Liver (tissue), 9 donors: ENCODE results near the gene MEF2D. TPM values are rescaled to one million over a fixed set of nuclear protein-coding genes. Genes with fewer than 3 reads are reported as not detected.

Experiments
- DNase-seq: peaks from one replicate; pipeline ENCODE4 v3.0.0-alpha.2; 2017; ENCODE audit warnings: low spot score
- H3K27ac ChIP-seq, 2 donors: one replicate each; pipeline ENCODE4 v1.7.0; 2013; ENCODE audit warnings: inconsistent platforms in 2 of 2, low read length in 2 of 2, control low read depth in 1 of 2, low read depth in 1 of 2, mild to moderate bottlenecking in 1 of 2
- H3K27me3 ChIP-seq, 4 donors: one replicate each; pipeline versions ENCODE4 v1.6.1 to v1.7.0; 2013; ENCODE audit warnings: low read length in 3 of 4, inconsistent platforms in 1 of 4, mild to moderate bottlenecking in 1 of 4, moderate library complexity in 1 of 4; ENCODE audit not compliant: control insufficient read depth in 4 of 4, insufficient read depth in 4 of 4
- H3K36me3 ChIP-seq, 4 donors: one replicate each; pipeline versions ENCODE4 v1.6.1 to v1.7.0; 2013; ENCODE audit warnings: low read length in 3 of 4, mild to moderate bottlenecking in 3 of 4, low read depth in 1 of 4, moderate library complexity in 1 of 4; ENCODE audit not compliant: control insufficient read depth in 4 of 4, insufficient read depth in 3 of 4
- H3K4me1 ChIP-seq, 4 donors: one replicate each; pipeline versions ENCODE4 v1.6.1 to v1.7.0; 2013; ENCODE audit warnings: low read length in 3 of 4, mild to moderate bottlenecking in 3 of 4, moderate library complexity in 1 of 4; ENCODE audit not compliant: control insufficient read depth in 4 of 4, insufficient read depth in 4 of 4
- H3K4me3 ChIP-seq, 3 donors: one replicate each; pipeline versions ENCODE4 v1.6.1 to v1.7.0; 2013; ENCODE audit warnings: low read length in 3 of 3, control low read depth in 1 of 3, low read depth in 1 of 3, mild to moderate bottlenecking in 1 of 3
- H3K9ac ChIP-seq, 2 donors: one replicate each; pipeline ENCODE4 v1.7.0; 2013; ENCODE audit warnings: low read length in 2 of 2, mild to moderate bottlenecking in 2 of 2, moderate library complexity in 2 of 2, control low read depth in 1 of 2, low read depth in 1 of 2
- H3K9me3 ChIP-seq, 4 donors: one replicate each; pipeline versions ENCODE4 v1.6.1 to v1.7.0; 2013; ENCODE audit warnings: low read length in 3 of 4; ENCODE audit not compliant: control insufficient read depth in 4 of 4
- FOXA1 ChIP-seq: IDR thresholded peaks from 2 replicates; pipeline ENCODE4 v1.6.1; 2016; ENCODE audit warnings: antibody characterized with exemption
- GABPA ChIP-seq, 2 donors: IDR thresholded peaks in 1 of 2; conservative IDR thresholded peaks in 1 of 2; 2 replicates each; pipeline ENCODE4 v1.6.1; 2016; ENCODE audit warnings: antibody characterized with exemption in 2 of 2, mild to moderate bottlenecking in 1 of 2, moderate library complexity in 1 of 2
- HNF4A ChIP-seq, 2 donors: conservative IDR thresholded peaks; 2 replicates each; pipeline ENCODE4 v1.6.1; 2016; ENCODE audit warnings: antibody characterized with exemption in 2 of 2, mild to moderate bottlenecking in 2 of 2
- HNF4G ChIP-seq: IDR thresholded peaks from 2 replicates; pipeline ENCODE4 v1.6.1; 2016; ENCODE audit warnings: antibody characterized with exemption
- JUND ChIP-seq, 2 donors: IDR thresholded peaks; 2 replicates each; pipeline ENCODE4 v1.6.1; 2016; ENCODE audit warnings: antibody characterized with exemption in 2 of 2
- RAD21 ChIP-seq, 2 donors: IDR thresholded peaks; 2 replicates each; pipeline ENCODE4 v1.6.1; 2016; ENCODE audit warnings: antibody characterized with exemption in 2 of 2, mild to moderate bottlenecking in 2 of 2
- RXRA ChIP-seq, 2 donors: IDR thresholded peaks; 2 replicates each; pipeline ENCODE4 v1.6.1; 2017 to 2018; ENCODE audit warnings: antibody characterized with exemption in 2 of 2, mild to moderate bottlenecking in 1 of 2
- TAF1 ChIP-seq: conservative IDR thresholded peaks from 2 replicates; pipeline ENCODE4 v1.6.1; 2016; ENCODE audit warnings: antibody characterized with exemption, mild to moderate bottlenecking
- WGBS: extraction: QIAGEN DNeasy Blood & Tissue Kit; methylation state at CpG from one replicate; pipeline ENCODE4 v1.1.7; 2013; 5-methylcytosine and 5-hydroxymethylcytosine counted together
- polyA plus RNA-seq, 2 donors: library from polyadenylated mRNA; stranded (reverse) in 1 of 2; unstranded in 1 of 2; fragments of 200-250 nt in 1 of 2; fragments of >200 nt in 1 of 2; fragmentation: Nextera tagmentation in 1 of 2; extraction: Ambion mirVana in 1 of 2; gene quantifications; one replicate each; pipeline versions ENCODE4 v1.2.1 to v1.2.3, GENCODE V29; 2013 to 2015
- total RNA-seq, 2 donors: library from RNA; depleted of rRNA; stranded (reverse); fragments of >200 nt; gene quantifications; one replicate each; pipeline ENCODE4 v1.2.3, GENCODE V29; 2014
- TF ChIP-seq, protein P1 (sequence below): fragments of 150-350 bp; IDR thresholded peaks from 2 replicates; pipeline ENCODE4 v1.5.1; 2017; ENCODE audit warnings: improper control_type of control experiment, low read depth, low read length; ENCODE audit not compliant: missing input control
- TF ChIP-seq, protein P2 (sequence below): IDR thresholded peaks from 2 replicates; pipeline ENCODE4 v1.6.1; 2016; ENCODE audit warnings: antibody characterized with exemption
- TF ChIP-seq, protein P3 (sequence below): IDR thresholded peaks from 2 replicates; pipeline ENCODE4 v1.6.1; 2016; ENCODE audit warnings: antibody characterized with exemption, mild to moderate bottlenecking
- TF ChIP-seq, protein P4 (sequence below): IDR thresholded peaks from 2 replicates; pipeline ENCODE4 v1.6.1; 2016; ENCODE audit warnings: antibody characterized with exemption
- donor health status: healthy.
- donor health status: healthy.
- donor health status: healthy.
- donor health status: healthy.
- donor health status: healthy.

The MEF2D gene
- total and polyA plus RNA-seq, 4 donors, result 3.4 to 7.6 (median 5.5) TPM

DNA sequence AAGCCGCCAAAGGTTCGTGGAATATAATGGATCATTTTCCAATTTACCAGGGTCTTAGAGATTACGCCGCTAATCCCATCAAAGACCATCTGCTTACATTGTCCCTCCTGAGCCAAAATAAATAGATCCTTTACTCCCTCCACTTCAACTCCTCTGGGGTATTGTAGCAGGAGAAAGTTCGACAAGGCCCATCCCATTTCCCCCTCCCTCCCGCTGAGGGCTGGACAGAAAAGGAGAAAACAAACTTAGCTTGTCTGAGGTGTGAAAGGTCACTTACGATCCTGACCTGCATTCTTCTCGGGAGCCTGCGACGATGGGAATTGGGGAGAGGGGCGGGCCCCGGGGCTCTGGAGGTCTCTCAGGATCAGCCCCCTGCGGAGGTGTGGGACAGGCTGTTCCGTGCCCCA lies 60.8 kb downstream of the MEF2D start:
- Histone ChIP-seq H3K9me3 (no peaks in the 10 kb centered on the region), H3K4me1 (peaks cover 4 to 14% (median 5%) of the 10 kb centered on the region in 4 donors), H3K4me3 (no peak overlapping the region), H3K27ac (no peak overlapping the region), H3K9ac (no peak overlapping the region), H3K36me3 (no peaks in the 10 kb centered on the region), H3K27me3 (peaks cover 0 to 46% (median 27%) of the 10 kb centered on the region in 4 donors)
- DNase-seq, result no peak
- no peak for TF ChIP-seq HNF4A (conservative IDR thresholded peaks at IDR 0.05)
- TF ChIP-seq, protein P1, sequence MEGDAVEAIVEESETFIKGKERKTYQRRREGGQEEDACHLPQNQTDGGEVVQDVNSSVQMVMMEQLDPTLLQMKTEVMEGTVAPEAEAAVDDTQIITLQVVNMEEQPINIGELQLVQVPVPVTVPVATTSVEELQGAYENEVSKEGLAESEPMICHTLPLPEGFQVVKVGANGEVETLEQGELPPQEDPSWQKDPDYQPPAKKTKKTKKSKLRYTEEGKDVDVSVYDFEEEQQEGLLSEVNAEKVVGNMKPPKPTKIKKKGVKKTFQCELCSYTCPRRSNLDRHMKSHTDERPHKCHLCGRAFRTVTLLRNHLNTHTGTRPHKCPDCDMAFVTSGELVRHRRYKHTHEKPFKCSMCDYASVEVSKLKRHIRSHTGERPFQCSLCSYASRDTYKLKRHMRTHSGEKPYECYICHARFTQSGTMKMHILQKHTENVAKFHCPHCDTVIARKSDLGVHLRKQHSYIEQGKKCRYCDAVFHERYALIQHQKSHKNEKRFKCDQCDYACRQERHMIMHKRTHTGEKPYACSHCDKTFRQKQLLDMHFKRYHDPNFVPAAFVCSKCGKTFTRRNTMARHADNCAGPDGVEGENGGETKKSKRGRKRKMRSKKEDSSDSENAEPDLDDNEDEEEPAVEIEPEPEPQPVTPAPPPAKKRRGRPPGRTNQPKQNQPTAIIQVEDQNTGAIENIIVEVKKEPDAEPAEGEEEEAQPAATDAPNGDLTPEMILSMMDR, result no peak
- TF ChIP-seq, protein P2, sequence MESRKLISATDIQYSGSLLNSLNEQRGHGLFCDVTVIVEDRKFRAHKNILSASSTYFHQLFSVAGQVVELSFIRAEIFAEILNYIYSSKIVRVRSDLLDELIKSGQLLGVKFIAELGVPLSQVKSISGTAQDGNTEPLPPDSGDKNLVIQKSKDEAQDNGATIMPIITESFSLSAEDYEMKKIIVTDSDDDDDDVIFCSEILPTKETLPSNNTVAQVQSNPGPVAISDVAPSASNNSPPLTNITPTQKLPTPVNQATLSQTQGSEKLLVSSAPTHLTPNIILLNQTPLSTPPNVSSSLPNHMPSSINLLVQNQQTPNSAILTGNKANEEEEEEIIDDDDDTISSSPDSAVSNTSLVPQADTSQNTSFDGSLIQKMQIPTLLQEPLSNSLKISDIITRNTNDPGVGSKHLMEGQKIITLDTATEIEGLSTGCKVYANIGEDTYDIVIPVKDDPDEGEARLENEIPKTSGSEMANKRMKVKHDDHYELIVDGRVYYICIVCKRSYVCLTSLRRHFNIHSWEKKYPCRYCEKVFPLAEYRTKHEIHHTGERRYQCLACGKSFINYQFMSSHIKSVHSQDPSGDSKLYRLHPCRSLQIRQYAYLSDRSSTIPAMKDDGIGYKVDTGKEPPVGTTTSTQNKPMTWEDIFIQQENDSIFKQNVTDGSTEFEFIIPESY, result no peak
- no peak for TF ChIP-seq RAD21 (IDR thresholded peaks at IDR 0.05)
- TF ChIP-seq, protein P3, sequence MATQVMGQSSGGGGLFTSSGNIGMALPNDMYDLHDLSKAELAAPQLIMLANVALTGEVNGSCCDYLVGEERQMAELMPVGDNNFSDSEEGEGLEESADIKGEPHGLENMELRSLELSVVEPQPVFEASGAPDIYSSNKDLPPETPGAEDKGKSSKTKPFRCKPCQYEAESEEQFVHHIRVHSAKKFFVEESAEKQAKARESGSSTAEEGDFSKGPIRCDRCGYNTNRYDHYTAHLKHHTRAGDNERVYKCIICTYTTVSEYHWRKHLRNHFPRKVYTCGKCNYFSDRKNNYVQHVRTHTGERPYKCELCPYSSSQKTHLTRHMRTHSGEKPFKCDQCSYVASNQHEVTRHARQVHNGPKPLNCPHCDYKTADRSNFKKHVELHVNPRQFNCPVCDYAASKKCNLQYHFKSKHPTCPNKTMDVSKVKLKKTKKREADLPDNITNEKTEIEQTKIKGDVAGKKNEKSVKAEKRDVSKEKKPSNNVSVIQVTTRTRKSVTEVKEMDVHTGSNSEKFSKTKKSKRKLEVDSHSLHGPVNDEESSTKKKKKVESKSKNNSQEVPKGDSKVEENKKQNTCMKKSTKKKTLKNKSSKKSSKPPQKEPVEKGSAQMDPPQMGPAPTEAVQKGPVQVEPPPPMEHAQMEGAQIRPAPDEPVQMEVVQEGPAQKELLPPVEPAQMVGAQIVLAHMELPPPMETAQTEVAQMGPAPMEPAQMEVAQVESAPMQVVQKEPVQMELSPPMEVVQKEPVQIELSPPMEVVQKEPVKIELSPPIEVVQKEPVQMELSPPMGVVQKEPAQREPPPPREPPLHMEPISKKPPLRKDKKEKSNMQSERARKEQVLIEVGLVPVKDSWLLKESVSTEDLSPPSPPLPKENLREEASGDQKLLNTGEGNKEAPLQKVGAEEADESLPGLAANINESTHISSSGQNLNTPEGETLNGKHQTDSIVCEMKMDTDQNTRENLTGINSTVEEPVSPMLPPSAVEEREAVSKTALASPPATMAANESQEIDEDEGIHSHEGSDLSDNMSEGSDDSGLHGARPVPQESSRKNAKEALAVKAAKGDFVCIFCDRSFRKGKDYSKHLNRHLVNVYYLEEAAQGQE, result no peak
- TF ChIP-seq FOXA1, result no peak
- WGBS, result 7% methylated on average over 14 of the region's 14 CpGs

DNA sequence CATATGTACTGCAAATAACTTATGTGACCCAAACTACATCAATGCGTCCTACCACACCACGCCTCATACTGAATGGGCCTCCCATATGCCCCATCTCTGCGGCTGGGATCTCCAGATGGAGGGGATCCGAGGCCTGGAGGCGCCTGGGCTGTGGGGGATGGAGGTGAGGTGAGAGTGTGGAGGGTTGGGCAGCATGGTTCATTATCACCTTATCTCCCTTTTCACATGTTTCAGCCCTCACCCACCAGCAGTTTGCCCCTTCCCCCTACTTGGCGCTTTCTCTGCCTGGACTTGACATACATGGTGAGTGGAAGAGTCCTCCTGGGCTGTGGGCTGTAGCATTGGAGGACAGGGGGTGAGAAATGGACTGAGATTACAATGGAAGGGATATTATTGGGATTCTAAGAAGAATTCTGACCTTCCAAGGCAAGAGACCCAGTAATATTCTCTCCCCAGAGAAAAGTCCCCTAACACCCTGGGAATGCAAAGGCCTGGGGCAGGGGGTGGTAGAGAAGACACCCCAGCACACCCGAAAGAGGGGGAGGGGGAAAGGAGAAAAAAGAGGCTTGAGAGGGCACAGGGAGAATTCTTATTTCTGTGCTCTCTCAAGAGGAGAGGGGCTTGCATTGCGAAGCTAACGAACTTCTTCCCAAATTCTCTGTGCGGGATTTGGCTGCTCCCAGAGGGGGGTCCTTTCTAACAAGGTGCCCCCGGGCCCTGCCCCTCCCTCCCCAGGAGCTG lies 61.4 kb downstream of the MEF2D start:
- Histone ChIP-seq H3K36me3 (no peaks in the 10 kb centered on the region), H3K27me3 (peaks cover 0 to 52% (median 32%) of the 10 kb centered on the region in 4 donors), H3K9ac (no peak overlapping the region), H3K4me3 (no peak overlapping the region), H3K27ac (no peak overlapping the region), H3K9me3 (no peaks in the 10 kb centered on the region), H3K4me1 (peaks cover 4 to 14% (median 5%) of the 10 kb centered on the region in 4 donors)
- no peak for DNase-seq
- TF ChIP-seq HNF4A (conservative IDR thresholded peaks at IDR 0.05) (no peak), FOXA1 (no peak), TAF1 (no peak), HNF4G (no peak), RAD21 (IDR thresholded peaks at IDR 0.05) (no peak), RXRA (IDR thresholded peaks at IDR 0.05) (no peak), JUND (IDR thresholded peaks at IDR 0.05) (no peak), GABPA (IDR thresholded peaks at IDR 0.05 in 1 of 2, conservative IDR thresholded peaks at IDR 0.05 in 1 of 2) (no peak)
- TF ChIP-seq, protein P2, result no peak
- TF ChIP-seq, protein P4, sequence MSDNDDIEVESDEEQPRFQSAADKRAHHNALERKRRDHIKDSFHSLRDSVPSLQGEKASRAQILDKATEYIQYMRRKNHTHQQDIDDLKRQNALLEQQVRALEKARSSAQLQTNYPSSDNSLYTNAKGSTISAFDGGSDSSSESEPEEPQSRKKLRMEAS, result no peak
- TF ChIP-seq, protein P1, result no peak
- TF ChIP-seq, protein P3, result no peak
- 18% methylated on average over 11 of the region's 11 CpGs for WGBS
